ENCODE data around the gene PGBD5.

GRCh38 chr1:230278376-230278775 is 147.8 kb downstream of the PGBD5 start:
- no peak for TF ChIP-seq FOXP2 (optimal IDR thresholded peaks at IDR 0.05; ENCODE audit: control extremely low read depth, extremely low read length, insufficient read depth)
- TF ChIP-seq POLR2AphosphoS5 (IDR thresholded peaks at IDR 0.05; ENCODE audit: borderline replicate concordance, low read depth, low read length), result no peak
